GM19351 (cell line): ENCODE results near the gene TNF.

Source experiments
- ATAC-seq: cut with Tn5 transposase; IDR thresholded peaks from one replicate; pipeline ENCODE4 v1.9.1; 2021; ENCODE audit warnings: mild to moderate bottlenecking, moderate library complexity; ENCODE audit not compliant: unreplicated experiment

Gene TNF

DNA sequence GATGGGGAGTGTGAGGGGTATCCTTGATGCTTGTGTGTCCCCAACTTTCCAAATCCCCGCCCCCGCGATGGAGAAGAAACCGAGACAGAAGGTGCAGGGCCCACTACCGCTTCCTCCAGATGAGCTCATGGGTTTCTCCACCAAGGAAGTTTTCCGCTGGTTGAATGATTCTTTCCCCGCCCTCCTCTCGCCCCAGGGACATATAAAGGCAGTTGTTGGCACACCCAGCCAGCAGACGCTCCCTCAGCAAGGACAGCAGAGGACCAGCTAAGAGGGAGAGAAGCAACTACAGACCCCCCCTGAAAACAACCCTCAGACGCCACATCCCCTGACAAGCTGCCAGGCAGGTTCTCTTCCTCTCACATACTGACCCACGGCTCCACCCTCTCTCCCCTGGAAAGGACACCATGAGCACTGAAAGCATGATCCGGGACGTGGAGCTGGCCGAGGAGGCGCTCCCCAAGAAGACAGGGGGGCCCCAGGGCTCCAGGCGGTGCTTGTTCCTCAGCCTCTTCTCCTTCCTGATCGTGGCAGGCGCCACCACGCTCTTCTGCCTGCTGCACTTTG is at the start of gene TNF:
Gene TNF, plus strand, starts transcription at position 231 of the 567 bp plus-strand sequence. Its CDS starts 177 bp downstream, at position 408.
- ATAC-seq, result no peak

DNA sequence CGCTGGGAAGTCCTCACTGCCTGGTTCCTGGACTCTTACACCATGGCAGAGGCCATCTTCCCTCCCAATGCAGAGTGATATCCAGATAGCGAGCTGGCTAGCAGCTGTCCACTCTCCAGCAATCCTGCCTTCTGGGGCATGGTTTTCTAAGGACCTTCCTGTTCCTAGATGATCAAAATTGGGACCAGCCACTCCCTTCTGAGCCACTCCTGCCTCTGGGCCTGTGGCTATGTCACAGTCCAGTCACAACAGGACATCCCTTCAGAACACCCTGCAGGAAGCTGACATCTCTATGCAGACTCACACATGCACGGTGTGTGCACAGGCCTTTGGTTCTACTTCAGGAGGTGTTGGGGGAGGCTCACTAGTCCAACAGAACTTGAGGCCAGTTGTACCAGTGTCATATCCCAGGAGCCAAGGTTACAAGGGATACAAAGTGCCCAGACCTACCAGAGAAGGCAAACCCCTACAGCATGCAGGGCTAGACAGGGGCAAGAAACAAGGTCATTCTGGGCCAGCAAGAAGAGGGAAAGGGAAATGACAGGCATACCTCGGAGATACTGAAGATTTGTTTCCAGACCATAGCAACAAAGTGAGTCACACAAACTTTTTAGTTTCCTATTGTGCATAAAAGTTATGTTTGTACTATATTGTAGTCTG is 49.3 kb upstream of the TNF start:
- ATAC-seq, result no peak

DNA sequence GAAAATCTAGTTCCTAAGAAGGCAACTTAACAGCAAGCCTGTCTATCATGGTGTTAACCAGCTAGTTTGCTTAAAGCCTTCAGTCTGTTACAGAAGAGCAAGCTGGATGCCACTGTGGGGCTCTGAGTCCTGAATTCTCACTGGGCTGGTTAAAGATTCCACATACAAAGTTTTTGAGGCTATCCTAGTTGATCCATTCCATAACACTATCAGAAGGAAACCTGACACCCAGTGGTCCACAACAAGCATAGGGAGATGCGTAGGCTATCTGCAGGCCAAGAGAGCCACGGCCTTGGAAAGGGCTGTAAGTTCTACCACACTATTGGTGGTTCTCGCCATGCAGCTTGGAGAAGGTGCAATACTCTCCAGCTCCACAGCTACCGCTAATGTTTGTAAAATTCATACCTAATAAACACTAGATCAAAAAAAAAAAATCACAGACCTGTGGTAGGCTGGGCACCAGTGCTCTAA is 47.0 kb upstream of the TNF start:
- ATAC-seq, result no peak

GRCh38 chr6:31528821-31529328 is 46.5 kb upstream of the TNF start, which contains the start of gene MCCD1:
Gene MCCD1, plus strand, starts transcription at chr6:31528962. Its CDS starts 53 bp downstream, at chr6:31529015.
- ATAC-seq, result no peak

- ATAC-seq, result no peak
Measured at GRCh38 chr6:31529329-31530150, 45.8 kb upstream of the TNF start.

GRCh38 chr6:31530659-31531058 is 44.7 kb upstream of the TNF start:
- ATAC-seq, result no peak

DNA sequence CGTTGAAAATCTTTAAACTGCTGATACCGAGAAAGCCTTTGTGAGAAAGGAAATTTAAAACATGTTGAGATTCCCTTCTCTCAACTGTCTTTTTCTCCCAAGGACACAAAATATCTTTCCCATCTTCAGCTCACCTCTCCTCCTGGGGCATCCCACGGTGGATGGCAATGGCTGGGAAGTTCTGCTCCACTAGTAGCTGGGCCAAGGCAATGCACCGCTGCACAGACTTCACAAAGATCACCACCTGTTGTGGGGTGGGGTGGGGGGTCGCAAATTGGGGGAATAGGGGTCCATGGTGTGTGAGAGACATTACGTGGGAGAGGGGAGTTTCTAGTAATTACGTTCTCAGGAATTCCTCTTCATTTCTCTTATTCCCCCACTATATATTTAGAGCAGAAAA is 44.2 kb upstream of the TNF start:
- no peak for ATAC-seq

GRCh38 chr6:31531771-31532643 is 43.4 kb upstream of the TNF start:
- no peak for ATAC-seq

GRCh38 chr6:31532644-31533454 is 42.5 kb upstream of the TNF start:
- ATAC-seq, result no peak

DNA sequence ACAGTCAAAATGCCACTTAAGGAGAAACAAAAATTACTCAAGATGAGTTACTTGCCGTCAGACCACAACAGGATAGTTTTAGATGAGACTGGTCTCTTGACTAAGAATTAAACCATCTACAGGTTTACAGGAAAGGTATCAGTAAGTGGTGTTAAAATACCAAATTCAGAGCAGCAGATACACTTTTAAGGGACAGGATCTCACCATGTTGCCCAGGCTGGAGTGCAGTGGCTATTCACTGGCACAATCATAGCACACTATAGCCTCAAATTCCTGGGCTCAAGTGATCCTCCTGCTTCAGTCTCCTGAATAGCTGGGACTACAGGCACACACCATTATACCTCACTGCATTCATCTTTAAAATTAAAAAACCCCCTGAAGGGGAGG is 41.9 kb upstream of the TNF start:
- no peak for ATAC-seq

DNA sequence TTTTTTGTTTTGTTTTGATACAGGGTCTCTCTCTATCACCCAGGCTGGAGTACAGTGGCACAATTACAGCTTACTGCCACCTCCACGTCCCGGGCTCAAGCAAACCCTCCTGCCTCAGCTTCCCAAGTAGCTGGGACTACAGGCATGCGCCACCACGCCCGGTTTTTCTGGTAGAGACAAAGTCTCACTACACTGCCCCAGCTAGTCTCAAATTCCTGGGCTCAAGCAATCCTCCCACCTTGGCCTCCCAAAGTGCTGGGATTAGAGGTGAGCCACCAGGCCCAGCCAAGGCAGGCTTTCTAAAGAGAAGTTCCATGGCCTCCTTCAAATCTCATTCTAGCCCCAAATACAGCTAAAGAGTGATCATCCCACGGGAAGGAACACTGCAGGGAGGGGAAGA is 41.4 kb upstream of the TNF start:
- no peak for ATAC-seq

DNA sequence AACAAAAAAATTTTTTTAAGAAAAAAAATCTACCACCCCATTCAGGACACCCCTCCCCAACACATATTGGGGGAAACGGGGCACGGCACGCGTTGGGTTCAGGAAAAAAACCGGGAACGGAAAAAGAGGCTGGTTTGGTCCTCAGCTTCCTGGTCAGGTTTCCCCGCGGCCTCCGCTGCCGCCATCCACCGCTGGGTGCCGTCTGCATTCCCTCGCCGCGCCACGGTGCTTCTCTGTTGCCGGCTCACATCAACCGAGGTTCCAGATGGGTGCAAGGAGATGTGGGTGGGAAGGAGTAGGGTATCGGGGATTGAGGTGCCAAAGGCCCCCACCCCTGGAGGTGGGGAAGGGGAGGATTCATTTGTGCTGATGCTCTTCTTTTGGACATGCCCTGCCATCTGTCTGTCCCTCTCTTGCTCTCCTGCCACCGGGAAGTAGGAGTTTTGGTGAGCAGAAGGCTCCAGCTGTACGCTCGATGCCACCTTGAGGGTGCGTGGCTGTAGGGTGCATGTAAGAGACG is 40.8 kb upstream of the TNF start:
- no peak for ATAC-seq

DNA sequence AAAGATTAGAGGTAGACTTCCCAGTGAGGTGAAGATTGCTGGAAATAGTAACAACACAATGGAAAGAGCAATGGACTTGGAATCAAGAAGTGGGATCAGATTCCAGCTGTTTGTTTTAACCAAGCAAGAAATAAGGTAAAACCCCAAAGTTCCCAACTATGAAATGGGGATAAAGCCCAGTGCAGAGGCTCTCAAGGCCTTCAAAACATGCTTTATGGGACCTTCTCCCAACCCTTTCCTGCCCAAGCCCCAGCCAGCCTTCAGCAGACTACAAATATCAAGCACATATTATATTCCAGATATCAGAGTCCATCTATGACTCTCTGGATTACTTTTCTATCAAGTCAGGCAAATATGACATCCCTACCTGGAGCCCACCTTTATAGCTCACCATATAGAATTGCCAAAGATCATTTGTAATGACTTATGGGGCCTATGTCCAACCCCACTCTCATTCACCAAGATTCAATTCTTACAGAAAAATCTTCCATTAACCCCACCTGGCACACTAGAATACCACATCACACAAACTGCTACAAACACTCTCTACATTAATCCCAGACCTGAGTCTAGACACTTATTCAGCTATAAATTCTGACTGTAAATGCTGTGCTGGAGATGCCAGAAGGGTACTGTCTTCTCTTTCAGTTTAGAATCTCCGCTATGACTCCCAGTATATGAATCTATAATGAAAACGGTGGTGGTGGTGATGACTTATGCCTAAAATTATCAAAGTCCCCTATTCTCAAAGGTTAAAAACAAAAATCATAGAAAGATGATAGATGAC is 39.6 kb upstream of the TNF start:
- ATAC-seq, result no peak

- ATAC-seq, result no peak
Measured at GRCh38 chr6:31538805-31539400, 36.5 kb upstream of the TNF start.

DNA sequence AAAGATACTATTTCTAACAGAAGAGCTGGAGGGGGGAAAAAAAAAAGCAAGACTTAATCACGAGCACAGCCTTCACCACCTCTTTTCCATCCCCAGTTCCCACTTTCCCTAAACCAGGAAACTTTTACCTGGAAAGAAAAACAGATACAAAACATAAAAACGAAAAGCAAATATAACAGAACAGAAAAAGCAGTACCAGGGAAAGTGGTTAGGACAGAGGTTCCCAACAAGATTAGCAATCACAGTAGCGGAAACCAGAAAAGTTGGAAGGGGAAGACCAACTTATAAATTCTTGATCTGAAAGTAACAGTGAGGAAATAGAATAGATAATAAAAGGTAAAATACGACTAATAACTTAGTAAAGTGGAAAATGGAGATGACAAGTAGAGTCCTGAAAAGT is 34.7 kb upstream of the TNF start:
- ATAC-seq, result no peak

- ATAC-seq, result peak; percentile 20
Measured at GRCh38 chr6:31541059-31541657, 34.2 kb upstream of the TNF start.

DNA sequence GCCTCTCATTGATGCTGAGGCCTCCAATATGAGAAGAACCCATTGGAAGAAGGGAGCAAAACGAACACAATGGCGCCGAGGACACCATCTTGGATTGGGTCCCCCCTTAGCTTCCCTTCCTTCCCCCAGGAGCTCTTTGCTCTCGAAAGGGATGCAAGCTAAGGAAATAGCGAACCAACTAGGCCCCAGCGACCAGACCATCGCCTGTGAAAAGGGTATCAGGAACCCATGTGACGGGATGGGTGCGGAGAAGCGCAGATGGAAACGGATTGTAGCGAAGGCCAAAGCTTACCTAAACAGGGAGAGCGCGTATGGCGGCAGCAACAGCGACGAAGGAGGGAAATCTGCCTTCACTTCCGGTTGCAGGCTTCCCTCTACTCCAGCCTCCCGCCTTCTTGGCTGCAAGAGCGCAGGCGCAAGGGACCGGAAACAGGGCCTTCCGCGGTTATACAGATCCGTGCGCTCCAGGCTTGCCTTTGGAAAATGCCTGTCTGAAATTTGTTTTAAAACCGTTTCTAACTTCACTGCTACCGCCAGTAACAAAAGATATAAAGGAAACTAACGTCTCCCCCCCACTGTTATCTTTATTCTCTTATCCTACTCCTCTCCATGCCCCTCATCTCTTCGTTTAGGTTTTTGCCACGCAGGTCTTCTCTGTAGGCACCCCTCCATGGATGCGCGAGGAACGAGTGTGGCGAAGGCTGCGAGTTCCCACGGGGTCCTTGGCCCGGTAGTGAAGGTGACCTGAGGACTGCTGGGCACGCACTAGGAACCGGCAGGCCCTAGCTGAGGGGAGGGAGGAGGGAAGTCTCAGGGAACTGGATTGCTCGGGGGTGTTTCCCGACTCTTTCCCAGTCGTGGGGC is 33.5 kb upstream of the TNF start, which contains the start of gene DDX39B:
Gene DDX39B, minus strand, starts transcription at position 346 of the 864 bp plus-strand sequence. CDS start 1,471 bp downstream, outside the sequence.
- ATAC-seq, result peak; percentile 56
